Measurements from ENCODE around the gene TXNRD2.

TXNRD2 gene

GRCh38 chr22:19969141-19969928 lies 27.7 kb upstream of the TXNRD2 start:
- H3K4me1 Mint-ChIP-seq: peaks cover 9% of the 10 kb centered on the region
- H3K4me3 Mint-ChIP-seq: no peak overlapping the region
- H3K9me3 Mint-ChIP-seq: no peaks in the 10 kb centered on the region
- H3K36me3 Mint-ChIP-seq (ENCODE audit: insufficient read depth): peaks cover 3% of the 10 kb centered on the region
- DNase-seq (ENCODE audit: low spot score in 2 of 2) (no peak), ATAC-seq (replicated peaks; ENCODE audit: extremely low read depth, poor library complexity, severe bottlenecking) (no peak)
- no peaks in the 10 kb centered on the region for H3K27me3 Mint-ChIP-seq
- no peak overlapping the region for H3K27ac Mint-ChIP-seq (ENCODE audit: low read depth)

- Mint-ChIP-seq H3K9me3 (no peaks in the 10 kb centered on the region), H3K4me1 (peaks cover 9% of the 10 kb centered on the region), H3K4me3 (no peak overlapping the region), H3K27me3 (no peaks in the 10 kb centered on the region), H3K36me3 (ENCODE audit: insufficient read depth) (peaks cover 5% of the 10 kb centered on the region), H3K27ac (ENCODE audit: low read depth) (no peak overlapping the region)
- DNase-seq (ENCODE audit: low spot score in 2 of 2): no peak
- no peak for ATAC-seq (replicated peaks; ENCODE audit: extremely low read depth, poor library complexity, severe bottlenecking)
These were observed 26.9 kb upstream of the TXNRD2 start for GRCh38 chr22:19968450-19968891.

- DNase-seq (ENCODE audit: low spot score in 2 of 2) (no peak), ATAC-seq (replicated peaks; ENCODE audit: extremely low read depth, poor library complexity, severe bottlenecking) (no peak)
These were observed 26.3 kb upstream of the TXNRD2 start for GRCh38 chr22:19967850-19968449.

DNA sequence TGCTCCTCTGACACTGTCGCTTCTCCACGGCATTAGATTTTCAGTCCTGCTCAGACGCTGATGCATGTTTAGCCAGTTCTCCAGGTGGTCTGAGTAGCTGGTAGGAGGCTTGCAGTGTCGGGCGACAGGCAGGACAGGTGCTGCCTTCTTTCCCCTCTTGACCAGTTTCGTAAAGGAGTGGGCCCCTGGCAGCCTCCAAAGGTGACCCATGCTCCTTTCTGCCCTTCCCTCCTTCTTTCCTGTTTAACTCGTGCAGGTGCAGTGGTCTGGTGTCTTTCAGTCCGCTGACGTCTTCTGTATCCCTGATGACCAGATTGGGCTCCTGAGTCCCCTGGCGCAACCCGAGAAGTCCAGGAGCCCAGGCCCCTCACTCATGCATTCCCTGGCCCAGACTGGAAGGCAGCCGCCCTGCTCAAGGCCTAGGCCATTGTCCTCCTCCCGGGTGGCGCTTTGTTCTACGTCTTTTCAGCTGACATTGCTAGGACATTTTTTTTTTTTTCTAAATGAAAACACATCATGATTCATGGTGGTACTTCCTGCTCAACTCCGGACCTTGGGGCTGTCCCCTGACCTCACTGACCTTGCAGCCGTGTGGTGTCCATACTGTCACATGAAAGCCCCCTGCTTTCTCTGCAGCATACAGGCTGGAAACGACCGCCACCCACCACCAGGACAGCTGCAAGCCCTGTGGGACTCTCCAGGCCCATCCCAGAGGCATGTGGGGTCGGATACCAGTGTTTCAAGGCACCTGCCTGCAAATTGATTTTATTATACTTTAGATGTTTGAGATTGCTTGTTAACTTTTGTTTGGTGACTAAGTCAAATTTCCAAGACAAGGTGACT lies 25.5 kb upstream of the TXNRD2 start:
- H3K4me1 Mint-ChIP-seq: peaks cover 9% of the 10 kb centered on the region
- no peak overlapping the region for H3K27ac Mint-ChIP-seq (ENCODE audit: low read depth)
- no peaks in the 10 kb centered on the region for H3K9me3 Mint-ChIP-seq
- ATAC-seq (replicated peaks; ENCODE audit: extremely low read depth, poor library complexity, severe bottlenecking) (no peak), DNase-seq (ENCODE audit: low spot score in 2 of 2) (no peak)
- H3K36me3 Mint-ChIP-seq (ENCODE audit: insufficient read depth): peaks cover 8% of the 10 kb centered on the region
- no peak overlapping the region for H3K4me3 Mint-ChIP-seq
- no peaks in the 10 kb centered on the region for H3K27me3 Mint-ChIP-seq

More at GRCh38 chr22:19967850-19968449, 26.3 kb upstream of the TXNRD2 start:
- H3K4me3 Mint-ChIP-seq: no peak overlapping the region
- H3K36me3 Mint-ChIP-seq (ENCODE audit: insufficient read depth): peaks cover 5% of the 10 kb centered on the region
- H3K27me3 Mint-ChIP-seq: no peaks in the 10 kb centered on the region
- H3K4me1 Mint-ChIP-seq: peaks cover 9% of the 10 kb centered on the region
- H3K27ac Mint-ChIP-seq (ENCODE audit: low read depth): no peak overlapping the region
- H3K9me3 Mint-ChIP-seq: no peaks in the 10 kb centered on the region

- peaks cover 8% of the 10 kb centered on the region for H3K36me3 Mint-ChIP-seq (ENCODE audit: insufficient read depth)
These were observed 24.4 kb upstream of the TXNRD2 start for GRCh38 chr22:19965771-19966709.

DNA sequence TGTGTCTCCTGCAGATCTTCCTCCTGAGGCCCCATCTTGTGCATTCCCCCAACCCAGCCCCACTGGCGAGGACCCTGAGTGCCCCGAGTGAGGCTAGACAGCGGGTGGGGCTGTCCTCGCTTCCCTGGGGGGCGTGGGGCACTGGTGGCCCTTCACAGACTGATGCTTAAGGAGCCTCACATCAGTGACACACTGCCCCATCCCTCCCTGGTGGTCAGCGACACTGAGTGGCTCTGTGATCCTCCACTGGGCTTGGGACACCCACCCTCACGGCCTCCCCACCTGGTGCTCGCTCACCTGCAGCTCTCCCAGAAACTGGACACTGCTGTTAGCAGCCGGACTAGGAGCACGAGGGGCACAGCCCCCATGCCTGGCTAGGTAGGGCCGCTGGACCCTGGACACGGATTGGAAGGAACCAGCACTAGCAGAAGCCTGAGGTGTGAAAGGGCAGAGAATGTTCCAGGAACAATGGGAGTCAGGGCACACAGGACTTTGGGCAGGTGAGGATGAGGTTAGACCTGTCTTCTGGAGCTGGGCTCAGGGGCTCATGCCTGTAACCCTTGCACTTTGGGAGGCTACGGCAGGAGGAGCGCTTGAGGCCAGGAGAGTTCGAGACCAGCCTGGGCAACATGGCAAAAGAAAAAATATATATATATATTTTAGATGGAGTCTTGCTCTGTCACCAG lies 23.2 kb upstream of the TXNRD2 start:
- H3K36me3 Mint-ChIP-seq (ENCODE audit: insufficient read depth): peaks cover 7% of the 10 kb centered on the region
- no peak for ATAC-seq (replicated peaks; ENCODE audit: extremely low read depth, poor library complexity, severe bottlenecking)
- H3K9me3 Mint-ChIP-seq: no peaks in the 10 kb centered on the region
- no peak for DNase-seq (ENCODE audit: low spot score in 2 of 2)
- no peak overlapping the region for H3K27ac Mint-ChIP-seq (ENCODE audit: low read depth)
- H3K4me1 Mint-ChIP-seq: peaks cover 6% of the 10 kb centered on the region
- H3K27me3 Mint-ChIP-seq: no peaks in the 10 kb centered on the region
- H3K4me3 Mint-ChIP-seq: no peak overlapping the region

More at GRCh38 chr22:19965771-19966709, 24.4 kb upstream of the TXNRD2 start:
- Mint-ChIP-seq H3K27ac (ENCODE audit: low read depth) (no peak overlapping the region), H3K4me3 (no peak overlapping the region), H3K27me3 (no peaks in the 10 kb centered on the region), H3K9me3 (no peaks in the 10 kb centered on the region), H3K4me1 (peaks cover 7% of the 10 kb centered on the region)
- ATAC-seq (replicated peaks; ENCODE audit: extremely low read depth, poor library complexity, severe bottlenecking) (no peak), DNase-seq (ENCODE audit: low spot score in 2 of 2) (no peak)

DNA sequence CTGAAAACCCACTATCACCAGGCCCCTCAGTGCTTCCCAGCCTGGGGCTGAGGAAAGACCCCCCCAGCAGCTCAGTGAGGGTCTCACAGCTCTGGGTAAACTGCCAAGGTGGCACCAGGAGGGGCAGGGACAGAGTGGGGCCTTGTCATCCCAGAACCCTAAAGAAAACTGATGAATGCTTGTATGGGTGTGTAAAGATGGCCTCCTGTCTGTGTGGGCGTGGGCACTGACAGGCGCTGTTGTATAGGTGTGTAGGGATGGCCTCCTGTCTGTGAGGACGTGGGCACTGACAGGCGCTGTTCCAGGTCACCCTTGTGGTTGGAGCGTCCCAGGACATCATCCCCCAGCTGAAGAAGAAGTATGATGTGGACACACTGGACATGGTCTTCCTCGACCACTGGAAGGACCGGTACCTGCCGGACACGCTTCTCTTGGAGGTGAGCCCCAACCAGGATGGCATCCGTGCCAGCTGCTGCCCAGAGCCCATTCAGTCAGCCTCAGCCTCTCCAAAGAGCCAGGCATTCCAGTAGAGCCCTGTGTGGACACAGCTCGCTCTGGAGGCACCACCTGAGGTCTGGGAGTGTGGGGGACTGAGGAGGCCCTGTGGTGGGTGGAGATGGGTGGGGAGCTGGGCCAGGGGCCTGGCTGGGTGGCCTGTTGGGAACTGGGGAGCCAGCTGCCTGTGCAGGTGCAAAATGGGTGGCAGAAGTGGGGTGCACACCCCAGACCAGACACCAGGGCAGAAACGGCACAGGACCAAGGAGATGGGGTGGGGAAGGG lies 22.4 kb upstream of the TXNRD2 start:
- peak overlapping the region; percentile 19 for H3K27ac Mint-ChIP-seq (ENCODE audit: low read depth)
- no peak overlapping the region for H3K4me3 Mint-ChIP-seq
- DNase-seq (ENCODE audit: low spot score in 2 of 2): no peak

GRCh38 chr22:19962909-19963806 lies 21.5 kb upstream of the TXNRD2 start:
- ATAC-seq (replicated peaks; ENCODE audit: extremely low read depth, poor library complexity, severe bottlenecking) (no peak), DNase-seq (ENCODE audit: low spot score in 2 of 2) (no peak)
- peak overlapping the region; percentile 19 for H3K27ac Mint-ChIP-seq (ENCODE audit: low read depth)
- H3K4me3 Mint-ChIP-seq: no peak overlapping the region
- H3K27me3 Mint-ChIP-seq: no peaks in the 10 kb centered on the region
- H3K4me1 Mint-ChIP-seq: peaks cover 6% of the 10 kb centered on the region
- no peaks in the 10 kb centered on the region for H3K9me3 Mint-ChIP-seq
- peaks cover 7% of the 10 kb centered on the region for H3K36me3 Mint-ChIP-seq (ENCODE audit: insufficient read depth)

More for the DNA sequence above, 22.4 kb upstream of the TXNRD2 start:
- no peak for ATAC-seq (replicated peaks; ENCODE audit: extremely low read depth, poor library complexity, severe bottlenecking)
- no peaks in the 10 kb centered on the region for H3K9me3 Mint-ChIP-seq
- peaks cover 7% of the 10 kb centered on the region for H3K36me3 Mint-ChIP-seq (ENCODE audit: insufficient read depth)
- H3K27me3 Mint-ChIP-seq: no peaks in the 10 kb centered on the region
- H3K4me1 Mint-ChIP-seq: peaks cover 6% of the 10 kb centered on the region

DNA sequence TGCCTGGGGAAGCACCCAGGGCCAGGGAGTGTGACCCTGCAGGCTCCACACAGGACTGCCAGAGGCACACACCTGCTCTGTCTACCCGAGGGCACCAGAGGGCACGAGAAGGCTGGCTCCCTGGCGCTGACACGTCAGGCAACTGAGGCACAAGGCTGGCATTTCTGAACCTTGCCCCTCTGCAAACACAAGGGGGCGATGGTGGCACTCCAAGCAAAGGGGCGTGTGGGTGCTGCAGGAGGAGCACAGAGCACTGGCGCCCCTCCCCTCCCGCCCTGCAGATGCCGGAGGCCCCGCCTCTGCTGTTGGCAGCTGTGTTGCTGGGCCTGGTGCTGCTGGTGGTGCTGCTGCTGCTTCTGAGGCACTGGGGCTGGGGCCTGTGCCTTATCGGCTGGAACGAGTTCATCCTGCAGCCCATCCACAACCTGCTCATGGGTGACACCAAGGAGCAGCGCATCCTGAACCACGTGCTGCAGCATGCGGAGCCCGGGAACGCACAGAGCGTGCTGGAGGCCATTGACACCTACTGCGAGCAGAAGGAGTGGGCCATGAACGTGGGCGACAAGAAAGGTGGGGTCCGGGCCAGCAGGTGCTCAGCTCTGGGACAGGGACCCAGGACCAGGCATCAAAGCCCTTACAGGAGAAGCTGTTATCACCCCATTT lies 20.8 kb upstream of the TXNRD2 start:
- no peak for ATAC-seq (replicated peaks; ENCODE audit: extremely low read depth, poor library complexity, severe bottlenecking)
- H3K36me3 Mint-ChIP-seq (ENCODE audit: insufficient read depth): peaks cover 7% of the 10 kb centered on the region
- no peak overlapping the region for H3K27ac Mint-ChIP-seq (ENCODE audit: low read depth)
- no peaks in the 10 kb centered on the region for H3K27me3 Mint-ChIP-seq
- H3K4me1 Mint-ChIP-seq: peaks cover 6% of the 10 kb centered on the region
- H3K9me3 Mint-ChIP-seq: no peaks in the 10 kb centered on the region
- no peak overlapping the region for H3K4me3 Mint-ChIP-seq
- DNase-seq (ENCODE audit: low spot score in 2 of 2): no peak

GRCh38 chr22:19961868-19962245 lies 20.2 kb upstream of the TXNRD2 start:
- no peak overlapping the region for H3K27ac Mint-ChIP-seq (ENCODE audit: low read depth)
- DNase-seq (ENCODE audit: low spot score in 2 of 2): no peak
- H3K27me3 Mint-ChIP-seq: no peaks in the 10 kb centered on the region
- no peak overlapping the region for H3K4me3 Mint-ChIP-seq
- H3K36me3 Mint-ChIP-seq (ENCODE audit: insufficient read depth): peaks cover 7% of the 10 kb centered on the region
- ATAC-seq (replicated peaks; ENCODE audit: extremely low read depth, poor library complexity, severe bottlenecking): no peak
- peaks cover 6% of the 10 kb centered on the region for H3K4me1 Mint-ChIP-seq
- H3K9me3 Mint-ChIP-seq: no peaks in the 10 kb centered on the region

All from central memory CD8-positive, alpha-beta T cell (primary cell).